ENCODE measurements around the gene BAHCC1.

The BAHCC1 gene

DNA sequence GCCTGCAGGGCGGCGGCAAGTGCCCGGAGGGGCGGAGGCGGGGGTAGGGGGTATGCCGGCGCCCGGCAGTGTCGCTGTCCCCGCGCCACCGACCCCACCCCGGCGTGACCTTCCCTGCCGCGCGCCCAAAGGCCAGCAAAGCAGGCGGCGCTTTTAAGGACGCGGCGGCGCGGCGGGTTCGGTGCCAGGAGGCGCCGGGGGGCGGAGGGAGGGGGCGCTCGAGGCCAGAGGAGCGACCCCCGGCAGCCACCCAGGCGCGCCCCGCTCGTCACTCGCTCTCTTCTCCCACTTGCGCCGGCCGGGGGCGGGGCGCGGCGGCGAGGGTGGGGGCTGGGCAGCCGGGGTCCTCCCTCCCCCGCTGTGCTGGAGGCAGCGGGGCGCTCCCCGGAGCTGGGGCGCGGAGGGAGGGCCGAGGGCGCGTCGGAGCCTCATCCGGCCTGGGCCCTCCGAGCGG lies 8.6 kb upstream of the BAHCC1 start:
- DNase-seq (ENCODE audit: low spot score), result no peak

GRCh38 chr17:81387100-81388090 lies 7.9 kb upstream of the BAHCC1 start:
- peak; percentile 66 for DNase-seq (ENCODE audit: low spot score)

DNA sequence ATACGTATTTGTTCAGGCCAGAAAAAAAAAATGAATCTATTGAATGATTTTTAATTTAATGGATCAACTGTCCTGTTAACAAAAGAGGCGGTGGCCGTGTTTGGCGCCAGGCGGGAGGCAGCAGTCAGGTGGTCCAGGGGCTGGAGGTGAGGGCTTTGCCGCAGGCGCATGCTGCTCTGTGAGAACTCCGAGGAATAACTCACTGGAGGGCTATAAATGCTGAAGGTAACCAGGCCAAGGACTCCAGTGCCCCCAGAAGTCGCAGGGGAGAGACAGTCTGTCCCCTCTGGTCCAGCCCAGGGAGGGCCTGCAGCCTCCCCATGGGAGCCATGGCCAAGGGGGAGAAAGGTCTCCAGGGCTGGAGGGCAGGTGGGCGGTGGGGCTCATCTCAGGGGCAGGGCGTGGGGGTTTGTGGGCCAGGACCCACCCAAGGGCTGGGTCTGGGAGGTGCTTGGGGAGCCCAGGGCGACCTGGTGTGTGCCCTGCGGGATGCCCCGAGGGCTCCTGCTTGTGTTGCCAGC lies 7.1 kb upstream of the BAHCC1 start:
- no peak for DNase-seq (ENCODE audit: low spot score)

- DNase-seq (ENCODE audit: low spot score), result no peak
Observed at GRCh38 chr17:81388612-81389367, 6.5 kb upstream of the BAHCC1 start.

GRCh38 chr17:81389585-81389984 lies 5.7 kb upstream of the BAHCC1 start:
- DNase-seq (ENCODE audit: low spot score), result no peak

DNA sequence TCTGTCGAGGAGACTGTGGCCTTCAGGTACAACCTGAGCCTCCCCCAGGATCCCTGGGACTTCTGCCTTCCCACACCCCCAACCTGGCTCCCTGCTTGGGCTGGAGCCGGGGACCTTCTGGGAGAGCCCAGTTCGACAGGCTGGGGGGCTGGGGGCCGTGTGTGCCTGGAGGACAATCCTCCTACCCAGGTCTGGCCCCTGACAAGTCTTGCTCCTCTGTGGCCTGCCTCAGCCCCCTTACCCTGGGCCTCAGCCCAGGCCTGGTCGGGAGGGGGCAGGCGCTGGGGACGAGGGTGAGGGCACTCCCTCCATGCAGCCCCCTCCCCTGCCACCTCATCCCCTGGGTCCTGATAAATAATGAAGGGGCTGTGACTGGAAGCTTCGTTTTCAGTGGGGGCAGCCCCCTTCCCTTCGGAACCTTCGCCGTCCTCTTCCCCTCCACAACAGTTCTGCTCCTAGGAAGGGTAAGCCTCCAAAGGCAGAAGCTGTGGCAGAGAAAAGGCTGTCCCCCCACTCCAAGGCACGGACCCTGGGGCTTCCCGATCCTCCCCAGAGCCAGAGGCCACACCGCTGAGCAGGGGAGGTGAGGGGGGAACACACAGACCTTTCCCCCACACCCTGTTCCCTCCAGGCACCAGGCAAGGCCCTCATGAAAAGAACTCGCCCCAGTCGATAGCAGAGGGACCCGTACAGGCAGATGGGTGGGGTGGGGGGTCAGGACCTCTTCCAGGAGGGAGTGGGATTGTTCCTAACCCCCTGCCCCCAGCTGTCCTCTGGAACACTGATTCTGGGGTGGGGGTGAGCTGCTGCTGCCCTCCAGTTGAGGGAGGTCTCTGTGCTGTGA lies 5.0 kb upstream of the BAHCC1 start:
- DNase-seq (ENCODE audit: low spot score), result no peak

- DNase-seq (ENCODE audit: low spot score), result no peak
Observed at GRCh38 chr17:81390873-81391255, 4.4 kb upstream of the BAHCC1 start.

GRCh38 chr17:81391293-81391935 lies 3.8 kb upstream of the BAHCC1 start:
- no peak for DNase-seq (ENCODE audit: low spot score)

DNA sequence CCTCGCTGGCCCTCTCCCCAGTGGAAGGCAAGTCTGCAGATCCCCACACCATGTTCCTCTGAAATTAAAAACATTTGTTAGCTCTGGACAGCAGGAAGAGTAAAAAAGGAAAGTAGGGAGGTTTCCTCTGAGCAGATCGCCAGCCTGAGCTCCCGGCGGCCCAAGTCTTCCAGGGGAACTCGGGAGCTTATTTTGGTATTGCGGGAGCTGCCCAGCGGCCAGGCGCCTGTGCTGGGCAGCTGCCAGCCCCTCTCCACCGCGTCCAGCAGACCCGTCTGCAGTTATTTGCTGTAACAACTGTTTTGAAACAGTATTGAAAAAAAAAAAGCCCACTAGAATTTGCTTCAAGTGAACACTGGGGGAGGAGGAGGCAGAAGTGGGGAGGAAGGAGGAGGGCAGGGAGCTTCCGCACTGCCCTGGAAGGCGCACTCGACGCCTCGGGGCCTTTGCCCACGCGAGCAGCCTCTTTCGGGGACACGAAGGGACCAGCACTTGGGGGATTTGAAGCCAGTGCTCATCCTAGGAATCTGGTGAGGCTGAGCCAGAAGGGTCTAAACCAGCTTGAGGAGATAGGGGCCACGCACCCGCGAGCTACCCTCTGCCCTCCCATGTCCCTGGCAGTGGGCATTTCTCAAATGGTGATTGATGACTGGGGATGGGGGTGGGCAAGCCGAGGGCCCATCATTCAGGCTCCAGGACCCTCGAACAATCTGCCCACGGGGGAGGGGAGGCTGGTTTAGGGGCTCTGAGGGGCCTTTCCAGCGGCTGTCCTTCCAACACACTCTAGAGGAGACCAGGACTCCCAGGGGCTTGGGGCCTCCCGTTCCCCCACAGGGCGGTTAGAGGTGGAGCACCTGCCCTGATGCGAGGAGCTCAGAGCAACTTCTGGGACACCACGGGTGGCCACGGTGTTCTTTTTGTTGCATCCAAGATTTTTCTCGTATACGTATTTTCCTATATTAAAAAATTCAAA lies 3.0 kb upstream of the BAHCC1 start:
- DNase-seq (ENCODE audit: low spot score), result no peak

- DNase-seq (ENCODE audit: low spot score), result no peak
Observed at GRCh38 chr17:81392909-81393654, 2.2 kb upstream of the BAHCC1 start.

GRCh38 chr17:81393684-81394376 lies 1.4 kb upstream of the BAHCC1 start:
- peak; percentile 98 for DNase-seq (ENCODE audit: low spot score)

DNA sequence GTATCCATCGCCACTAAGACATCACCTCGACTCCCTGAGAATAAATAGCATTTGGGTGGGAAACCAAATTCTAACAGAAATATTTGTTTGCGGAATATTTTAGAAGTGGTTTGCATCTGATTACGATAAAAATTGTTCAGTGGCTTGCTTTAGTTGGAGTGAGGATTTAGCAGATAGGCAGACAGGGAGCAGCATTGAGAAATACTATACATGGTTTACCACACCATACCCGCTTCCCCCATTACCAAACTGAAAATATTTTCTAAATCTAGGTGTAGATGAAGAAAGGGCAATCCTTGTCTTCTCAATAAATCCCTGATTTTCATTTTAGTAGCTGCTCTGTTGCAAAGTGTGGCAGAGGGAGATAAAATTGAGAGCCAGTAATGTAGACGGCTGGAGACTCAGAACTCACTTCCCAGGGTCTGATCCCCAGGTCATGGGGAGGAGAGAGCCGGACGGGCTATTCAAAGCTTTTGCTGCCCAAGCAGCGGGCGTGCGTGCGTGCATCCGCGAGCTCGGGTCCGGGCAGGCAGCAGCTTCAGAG lies 808 bp upstream of the BAHCC1 start:
- no peak for DNase-seq (ENCODE audit: low spot score)

DNA sequence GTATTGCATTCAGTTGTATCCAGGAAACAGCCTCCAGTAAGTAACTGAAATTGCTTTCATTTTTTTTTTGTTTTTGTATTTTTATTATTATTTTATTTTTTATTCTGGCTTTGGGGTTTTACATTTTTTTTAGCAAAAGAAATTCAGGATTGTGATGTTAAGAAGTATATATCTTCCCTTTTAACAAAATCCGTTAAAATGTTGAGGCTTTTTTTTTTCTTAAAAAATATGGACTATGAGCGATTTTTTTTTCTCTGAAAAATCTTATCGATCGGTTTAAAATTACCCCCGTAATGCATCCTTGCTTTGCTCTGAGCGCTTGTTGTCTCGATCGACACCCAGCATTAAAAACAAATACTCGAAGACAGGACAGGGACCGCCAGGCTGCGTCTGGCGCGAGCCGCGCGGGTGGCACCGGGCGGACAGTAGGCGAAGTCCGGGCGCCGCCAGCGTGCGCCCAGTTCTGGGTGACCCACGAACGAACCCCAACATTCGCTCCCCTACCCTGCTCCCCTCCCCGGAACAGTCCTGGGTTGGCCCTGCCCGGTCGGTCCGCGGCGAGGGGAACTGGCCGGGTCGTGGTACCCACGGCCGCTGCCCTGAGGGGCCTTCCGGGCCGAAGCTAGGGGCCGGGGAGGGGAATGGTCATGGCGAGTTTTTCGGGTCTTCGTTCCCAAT lies 482 bp downstream of the BAHCC1 start:
- DNase-seq (ENCODE audit: low spot score), result no peak

- DNase-seq (ENCODE audit: low spot score), result no peak
Observed at GRCh38 chr17:81396278-81396721, 1.0 kb downstream of the BAHCC1 start.

- peak; percentile 76 for DNase-seq (ENCODE audit: low spot score)
Observed at GRCh38 chr17:81396722-81397313, 1.6 kb downstream of the BAHCC1 start.

GRCh38 chr17:81397314-81398175 lies 2.3 kb downstream of the BAHCC1 start:
- peak; percentile 67 for DNase-seq (ENCODE audit: low spot score)

All from SW480 (cell line).